GM18508 (cell line): ENCODE data around the gene RAD51B.
"Not testable (repeated sequence)": the region's sequence is repeated elsewhere in the genome, so short reads cannot be mapped to it uniquely, and the experiment has no call there.

ENCODE experiments used
- ATAC-seq: cut with Tn5 transposase; IDR thresholded peaks from one replicate; pipeline ENCODE4 v1.9.1; 2021; ENCODE audit warnings: moderate number of reproducible peaks; ENCODE audit not compliant: insufficient read depth, unreplicated experiment

Gene RAD51B

DNA sequence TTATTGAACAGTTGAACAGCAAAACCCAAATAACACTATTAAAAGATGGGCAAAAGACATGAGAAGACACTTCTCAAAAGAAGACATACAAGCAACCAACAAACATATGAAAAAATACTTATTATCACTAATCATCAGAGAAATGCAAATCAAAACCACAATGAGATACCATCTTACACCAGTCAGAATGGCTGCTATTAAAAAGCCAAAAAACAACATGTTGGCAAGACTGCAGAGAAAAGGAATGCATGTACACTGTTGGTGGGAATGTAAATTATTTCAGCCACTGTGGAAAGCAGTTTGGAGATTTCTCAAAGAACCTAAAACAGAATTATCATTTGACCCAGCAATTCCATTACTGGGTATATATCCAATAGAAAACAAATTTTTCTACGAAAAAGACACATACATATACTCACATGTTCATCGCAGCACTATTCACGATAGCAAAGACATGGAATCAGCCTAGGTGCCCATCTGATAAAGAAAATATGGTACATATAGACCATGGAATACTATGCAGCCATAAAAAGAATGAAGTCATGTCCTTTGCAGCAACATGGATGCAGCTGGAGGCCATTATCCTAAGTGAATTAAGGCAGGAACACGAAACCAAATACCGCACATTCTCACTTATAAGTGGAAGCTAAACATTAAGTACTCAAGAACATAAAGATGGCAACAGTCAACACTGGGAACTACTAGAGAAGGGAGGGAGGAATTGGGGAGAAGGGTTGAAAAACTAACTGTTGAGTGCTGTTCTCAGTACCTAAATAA, 367.1 kb downstream of the RAD51B start:
- ATAC-seq, result not testable (repeated sequence)

DNA sequence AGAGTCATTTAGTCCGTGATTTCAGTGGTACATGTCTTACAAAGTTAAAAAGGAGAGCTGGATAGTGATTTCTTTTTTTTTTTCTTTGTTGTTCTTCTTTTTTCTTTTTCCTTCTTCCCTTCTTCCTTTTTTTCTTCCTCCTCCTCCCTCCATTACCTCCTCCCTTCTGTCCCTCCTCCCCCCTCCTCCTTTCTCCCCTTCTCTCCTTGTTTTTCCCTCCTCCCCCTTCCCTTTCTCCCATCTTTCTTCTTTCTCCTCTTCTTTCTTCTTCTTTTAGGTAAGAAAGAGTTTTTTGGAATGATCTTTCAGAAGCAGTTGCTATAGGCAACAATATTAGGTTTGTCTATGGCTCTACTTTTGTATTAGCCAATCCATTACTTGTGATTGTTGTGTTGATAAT, 368.6 kb downstream of the RAD51B start:
- ATAC-seq, result no peak

DNA sequence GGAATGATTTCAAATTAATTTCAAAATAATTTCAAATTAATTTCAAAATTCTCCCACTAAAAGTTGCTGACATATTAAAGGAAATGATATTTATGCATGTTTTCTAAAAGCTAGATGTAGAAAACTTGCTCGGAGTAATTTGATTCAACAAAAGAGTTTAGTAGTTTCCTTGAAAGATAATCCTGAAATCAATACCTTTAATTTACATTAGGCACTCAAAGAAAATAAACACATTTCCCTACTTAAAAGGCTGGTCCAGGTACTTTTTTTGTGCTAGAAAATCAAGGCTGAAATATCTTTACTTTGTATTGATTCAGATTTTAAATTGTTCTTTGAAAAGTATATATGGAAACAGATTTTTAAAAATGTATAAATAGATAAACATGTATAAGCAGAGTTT, 370.5 kb downstream of the RAD51B start:
- no peak for ATAC-seq

DNA sequence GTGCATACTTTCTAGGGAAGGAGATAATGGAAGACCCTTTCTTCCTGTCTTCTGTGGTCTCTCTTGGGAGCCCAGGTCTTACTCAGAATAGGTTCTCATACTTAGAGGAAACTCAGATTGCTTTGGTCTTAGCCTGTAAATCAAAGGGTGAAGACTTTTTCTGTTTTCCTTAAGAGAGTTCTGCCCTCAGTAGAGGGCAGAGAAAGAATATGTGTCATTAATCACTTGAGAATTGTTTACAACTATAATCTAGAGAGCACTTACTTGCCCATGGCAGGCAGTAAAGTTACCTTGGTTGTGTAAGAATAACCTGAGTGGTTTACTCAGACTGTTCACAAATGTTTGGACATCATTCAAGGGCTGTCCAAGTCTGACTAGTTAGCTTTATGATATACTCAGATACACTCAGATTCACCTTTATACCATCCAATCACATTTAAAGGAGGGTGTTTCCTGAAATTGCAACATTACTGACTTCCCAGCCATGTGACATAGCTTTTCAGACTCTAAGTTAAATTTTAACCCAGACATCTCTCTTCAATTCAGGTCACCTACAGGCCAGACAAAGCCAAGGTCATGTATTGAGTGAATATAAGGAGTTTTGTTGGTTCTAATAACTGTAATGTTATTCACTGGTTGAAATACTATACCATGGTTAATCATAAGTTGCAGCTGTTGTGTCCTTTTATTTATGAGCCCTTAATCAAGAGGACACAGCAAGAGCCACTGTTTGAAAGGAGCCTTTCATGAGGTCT, 372.2 kb downstream of the RAD51B start:
- ATAC-seq, result no peak

DNA sequence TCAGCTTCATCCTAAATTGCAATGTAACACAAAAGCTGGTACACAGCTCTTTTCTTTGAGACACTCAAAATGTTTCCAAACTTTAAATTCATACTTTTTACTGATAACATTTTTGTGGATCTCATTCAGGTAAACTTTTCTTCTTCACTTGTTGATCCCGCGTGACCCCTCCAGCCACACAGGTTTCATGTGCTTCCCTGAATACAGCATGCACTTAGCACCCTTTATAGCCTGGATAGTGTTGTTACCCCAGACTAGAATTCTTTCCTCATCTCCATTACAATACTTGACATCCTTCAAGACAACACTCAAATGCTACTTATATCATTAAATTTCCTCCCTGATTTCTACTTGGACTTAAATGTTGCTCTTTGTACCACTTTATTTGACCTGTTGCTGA, 373.4 kb downstream of the RAD51B start:
- no peak for ATAC-seq

DNA sequence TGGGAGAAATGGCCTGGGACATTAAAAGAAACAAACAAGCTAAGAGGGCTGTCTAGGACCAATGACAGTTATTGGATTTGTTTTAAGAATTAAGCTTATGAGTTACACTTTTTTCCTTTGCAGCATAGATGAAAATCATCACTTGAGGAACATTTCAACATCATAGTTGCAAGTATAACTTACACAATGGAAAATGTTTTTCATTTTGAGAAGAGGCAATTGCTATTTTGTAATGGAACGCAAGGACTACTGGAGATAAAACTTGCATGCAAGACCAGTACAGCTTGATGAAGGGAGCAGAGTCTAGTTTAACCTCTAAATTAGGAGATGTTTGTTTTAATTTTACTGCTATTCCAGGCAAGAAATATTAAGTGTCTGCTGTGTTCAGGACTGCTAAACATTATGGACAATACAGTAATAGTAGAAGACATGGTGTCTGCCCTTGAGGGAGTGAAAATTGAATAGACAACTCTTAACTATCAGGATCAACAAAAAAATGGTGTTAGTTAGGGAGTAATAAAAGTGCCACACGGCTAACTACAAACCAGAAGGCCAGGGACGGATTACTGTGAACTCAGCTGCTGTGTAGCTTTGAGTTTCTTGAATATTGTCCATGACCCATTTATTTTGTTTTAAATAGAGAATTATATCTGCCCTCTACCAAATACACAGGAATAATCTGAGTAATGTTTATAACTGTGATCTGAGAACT, 374.5 kb downstream of the RAD51B start:
- ATAC-seq, result no peak

DNA sequence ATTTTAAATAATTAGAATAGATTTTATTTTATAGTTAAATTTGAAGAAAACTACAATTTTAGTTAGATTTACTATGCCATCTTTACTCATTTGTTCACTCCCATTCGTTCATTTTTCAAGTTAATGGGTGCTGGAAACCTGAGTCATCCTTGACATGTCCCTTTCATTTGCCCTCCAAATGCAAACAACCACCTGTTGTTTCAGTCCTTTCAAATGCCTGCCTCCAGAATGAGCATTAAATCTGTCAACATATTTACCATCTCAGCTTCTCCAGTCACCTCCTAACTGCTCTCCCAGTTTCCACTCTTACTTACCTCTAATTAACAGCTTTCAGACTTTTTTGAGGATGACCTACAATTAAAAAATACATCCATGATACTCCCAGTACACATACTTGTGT, 375.5 kb downstream of the RAD51B start:
- no peak for ATAC-seq

DNA sequence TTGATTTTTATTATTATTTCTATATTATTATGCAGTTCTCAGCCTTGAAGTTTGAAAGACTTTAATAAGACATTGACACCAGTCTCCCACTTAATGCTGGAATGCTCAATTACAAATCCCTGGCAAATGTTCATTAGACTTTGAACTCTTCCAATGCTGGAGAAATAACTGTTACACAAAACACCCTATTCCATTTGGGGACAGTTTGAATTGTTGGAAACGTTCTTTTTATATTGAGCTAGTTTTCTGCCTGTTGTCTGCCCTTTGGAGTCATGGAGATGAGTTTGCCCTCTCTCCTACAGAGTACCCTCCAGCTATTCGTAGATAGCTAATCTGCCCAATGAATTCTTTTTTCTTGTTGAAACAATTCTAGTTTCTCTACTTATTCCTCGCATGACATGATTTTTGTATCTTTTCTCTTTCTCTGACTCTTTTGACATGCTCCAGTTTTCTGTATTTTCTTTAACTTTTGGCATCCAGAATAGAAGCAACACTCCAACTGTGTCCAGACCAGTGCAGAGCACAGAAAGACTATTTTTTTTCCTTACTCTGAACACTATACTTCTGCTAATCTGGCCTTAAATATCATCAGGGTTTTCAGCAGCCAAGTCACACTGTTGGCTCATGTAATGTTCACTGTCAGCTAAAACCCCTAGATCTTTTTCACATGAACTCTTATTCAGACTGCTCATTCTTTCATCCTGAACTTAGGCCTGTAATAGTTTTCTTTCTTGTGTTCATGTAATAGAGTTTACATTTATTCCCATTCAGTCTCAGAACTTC, 379.3 kb downstream of the RAD51B start:
- no peak for ATAC-seq

DNA sequence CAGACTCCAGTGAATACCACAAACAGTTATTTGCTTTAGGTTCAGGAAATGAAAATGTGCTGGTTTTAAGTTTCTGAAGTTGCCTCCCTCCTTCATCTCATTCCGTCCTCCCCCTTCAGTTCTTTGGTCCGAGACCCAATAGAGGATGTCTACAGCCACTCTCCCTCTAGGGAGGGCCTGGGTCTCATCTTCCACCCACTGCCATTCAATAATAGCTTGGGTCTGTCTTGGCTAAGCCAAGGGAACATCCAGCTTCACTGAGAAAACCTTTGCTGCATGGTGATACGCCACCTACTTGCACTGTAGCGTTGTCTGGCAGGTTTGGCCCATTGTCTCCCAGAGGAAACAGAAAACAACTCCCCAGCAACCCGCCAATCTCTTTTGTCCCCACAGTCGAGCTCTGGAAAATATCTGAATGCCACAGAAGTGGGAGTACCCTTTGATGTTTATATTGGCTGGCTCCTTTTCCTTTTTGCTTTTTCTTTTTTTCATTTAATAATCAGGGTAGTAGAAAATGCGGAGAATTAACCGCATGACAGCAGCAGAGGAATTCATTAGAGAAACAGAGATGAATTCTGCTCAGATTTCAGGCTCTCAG, 380.1 kb downstream of the RAD51B start:
- ATAC-seq, result no peak

DNA sequence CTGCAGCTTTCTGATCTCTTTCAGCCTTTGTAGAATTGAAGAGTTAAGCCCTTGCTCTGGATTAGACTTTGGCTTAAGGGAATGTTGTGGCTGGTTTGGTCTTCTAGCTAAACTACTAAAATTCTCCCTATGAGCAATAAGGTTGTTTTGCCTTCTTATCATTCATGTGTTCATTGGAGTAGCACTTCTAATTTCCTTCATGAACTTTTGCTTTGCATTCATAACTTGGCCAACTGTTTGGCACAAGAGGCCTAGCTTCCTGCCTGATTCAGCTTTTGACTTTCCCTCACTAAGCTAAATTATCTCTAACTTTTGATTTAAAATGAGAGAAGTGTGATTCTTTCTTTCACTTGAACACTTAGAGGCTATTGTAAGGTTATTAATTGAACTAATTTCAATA, 384.3 kb downstream of the RAD51B start:
- ATAC-seq, result no peak

DNA sequence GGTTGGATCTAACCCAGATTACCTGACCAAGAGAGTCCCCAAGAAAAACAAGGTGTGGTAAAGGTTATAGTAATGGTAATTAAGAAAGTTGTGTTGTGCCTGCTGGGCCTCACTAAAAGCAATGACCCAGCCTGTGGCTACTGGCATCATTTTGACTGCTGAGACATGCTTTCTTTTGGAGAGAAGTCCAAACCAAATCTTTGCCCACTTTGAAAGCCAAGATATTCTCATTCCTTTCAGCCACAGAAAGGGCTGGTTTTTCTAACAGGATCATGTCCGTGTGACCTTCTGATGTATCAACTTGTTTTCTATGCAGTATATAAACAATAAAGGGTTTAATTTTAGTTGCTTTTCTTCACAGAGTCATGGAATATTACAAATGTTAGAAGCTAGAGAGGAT, 388.6 kb downstream of the RAD51B start:
- ATAC-seq, result no peak

DNA sequence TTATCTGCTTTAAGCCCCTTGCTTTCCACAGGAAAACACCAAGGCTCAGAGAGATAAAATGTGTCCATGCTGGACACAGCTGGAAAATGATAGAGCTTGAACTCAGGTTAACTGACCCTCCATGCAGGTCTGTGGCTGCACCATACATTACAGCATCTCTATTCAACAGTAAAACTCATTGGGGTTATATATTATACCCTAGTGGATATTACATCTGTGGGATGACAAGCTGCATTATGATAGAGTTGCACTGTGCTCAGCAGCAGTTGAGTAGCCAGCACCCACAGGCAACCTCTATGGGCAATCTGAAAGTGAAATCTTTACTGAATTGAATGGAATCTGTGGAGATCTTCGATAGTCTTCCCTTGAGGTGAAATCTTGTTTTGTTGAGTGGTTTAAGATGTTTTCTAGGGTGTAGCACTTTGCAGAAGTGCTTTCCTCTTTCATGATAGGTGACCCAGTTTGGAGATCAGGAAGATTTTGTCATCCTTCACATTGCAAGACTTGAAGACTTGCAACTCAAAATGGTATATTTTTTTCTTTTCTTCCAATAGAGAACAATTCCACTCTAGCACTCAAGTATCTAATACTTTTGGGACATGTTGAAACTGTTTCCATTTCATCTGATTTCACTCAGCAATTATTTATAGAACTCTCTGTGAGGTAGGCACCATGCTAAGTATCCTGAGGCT, 389.2 kb downstream of the RAD51B start:
- no peak for ATAC-seq

DNA sequence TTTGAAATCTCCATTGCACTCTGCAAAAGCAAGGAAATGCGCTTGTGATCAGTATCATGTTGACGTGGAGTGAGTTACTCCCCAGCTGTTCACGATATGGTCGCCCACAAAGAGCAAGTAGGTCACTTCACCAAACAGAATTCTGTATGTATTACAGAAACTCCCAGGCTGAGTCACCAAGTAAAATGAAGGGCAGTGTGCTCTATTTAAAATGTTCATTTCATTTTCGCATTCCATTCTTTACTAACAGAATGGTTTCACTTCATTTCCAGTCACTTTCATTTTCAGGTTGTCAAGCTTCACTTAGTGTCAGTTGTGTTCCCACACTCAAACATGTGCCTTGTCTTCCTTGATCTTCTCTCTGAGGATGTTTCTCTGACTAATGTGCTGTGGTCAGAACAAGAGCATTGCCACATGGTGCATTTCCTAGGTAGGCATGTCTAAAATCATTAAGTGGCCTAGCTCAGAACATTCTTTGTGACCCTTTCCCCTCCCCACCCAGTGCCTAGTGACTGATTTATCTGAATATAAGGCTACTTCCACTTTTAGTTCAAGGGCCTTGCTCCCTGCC, 391.2 kb downstream of the RAD51B start:
- peak; percentile 79 for ATAC-seq

DNA sequence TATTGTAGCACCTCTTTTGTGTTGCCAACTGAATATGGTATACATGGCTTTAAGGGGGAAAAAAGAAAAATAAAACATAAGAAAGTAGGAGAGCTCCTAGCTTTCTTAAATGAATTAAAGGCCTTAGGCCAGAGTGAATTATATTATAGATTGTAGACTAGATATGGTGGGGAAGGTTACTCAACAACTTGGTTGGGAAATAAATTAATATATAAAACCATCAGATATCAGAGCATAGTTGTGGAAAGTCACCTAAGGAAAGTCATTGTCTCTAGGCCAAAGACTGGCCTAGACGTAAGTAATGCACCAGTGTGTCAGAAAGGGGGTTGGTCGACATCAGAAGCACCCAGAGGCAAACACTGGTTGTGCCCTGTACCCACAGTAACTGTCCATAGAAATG, 391.8 kb downstream of the RAD51B start:
- ATAC-seq, result no peak

DNA sequence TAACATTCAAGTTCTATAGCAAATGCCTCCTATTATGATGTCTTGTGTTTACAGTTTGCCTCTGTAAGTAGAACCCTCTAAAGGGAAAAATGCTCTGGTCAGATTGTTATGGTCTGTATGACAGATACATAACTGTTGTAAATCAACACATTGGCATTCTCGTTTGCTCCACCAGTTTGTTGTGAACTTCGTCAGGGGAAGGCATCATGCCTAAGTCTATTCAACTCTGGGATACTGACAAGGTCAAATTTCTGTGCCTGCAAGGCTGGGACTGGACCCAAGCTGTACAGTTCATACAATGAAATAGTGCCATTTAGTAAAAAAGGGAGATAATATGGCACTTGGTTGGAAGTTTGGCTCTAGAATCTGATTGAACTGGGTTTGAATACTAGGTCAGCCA, 392.3 kb downstream of the RAD51B start:
- ATAC-seq, result no peak

DNA sequence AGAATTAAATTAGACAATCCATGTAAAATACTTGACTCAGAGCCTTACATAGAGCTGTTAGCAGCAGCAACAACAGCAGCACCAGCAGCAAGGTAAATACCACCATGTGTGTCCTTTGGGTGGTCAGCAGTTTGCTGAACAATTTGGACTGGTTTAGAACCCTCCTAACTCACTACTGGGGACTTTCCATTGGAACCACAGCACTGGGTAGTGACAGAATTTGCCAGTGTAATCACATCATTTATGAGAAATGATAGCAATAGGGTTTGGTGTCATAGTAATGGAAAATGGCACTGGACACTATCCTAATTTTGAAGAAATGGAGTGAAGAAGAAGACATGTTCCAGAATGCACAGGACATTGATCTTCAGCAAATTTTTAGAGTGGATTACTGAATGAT, 392.8 kb downstream of the RAD51B start:
- ATAC-seq, result no peak

DNA sequence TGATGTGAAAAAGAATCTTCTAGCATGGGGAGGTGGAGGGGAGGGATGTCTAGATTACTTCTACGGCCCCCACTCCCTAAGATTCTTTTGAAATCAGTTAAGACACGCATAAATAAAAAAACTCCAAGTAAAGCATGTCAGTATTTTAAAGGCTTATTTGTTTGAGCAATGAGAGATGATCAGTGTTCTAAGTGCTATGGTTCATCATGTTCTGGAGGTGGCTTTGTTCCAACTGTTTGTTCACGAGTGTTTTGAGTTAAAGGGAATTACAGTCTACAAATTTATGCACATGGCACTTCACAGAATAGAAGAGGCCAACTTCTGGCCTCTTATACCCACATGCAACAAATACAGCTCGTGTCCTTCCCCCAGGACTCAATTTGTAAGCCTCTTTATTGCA, 394.9 kb downstream of the RAD51B start:
- ATAC-seq, result no peak

DNA sequence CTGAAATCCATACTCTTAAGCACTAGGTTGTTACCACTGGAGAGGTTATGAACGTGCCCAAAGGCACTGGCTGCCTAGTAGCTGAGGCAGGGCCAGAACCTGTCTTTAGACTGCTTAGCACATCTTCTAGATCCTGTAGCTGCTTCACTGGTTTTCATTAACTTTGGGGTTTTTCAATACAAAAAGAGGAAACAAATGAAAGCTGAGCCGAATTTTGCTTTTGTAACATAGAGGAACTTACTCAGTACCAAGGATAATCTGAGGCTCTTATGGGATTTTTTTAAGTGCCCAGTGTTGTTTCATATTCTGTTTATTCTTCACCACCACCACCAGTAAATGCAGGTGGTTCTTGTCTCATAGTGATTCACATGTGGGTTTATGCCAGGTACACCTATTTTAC, 396.1 kb downstream of the RAD51B start:
- ATAC-seq, result no peak

DNA sequence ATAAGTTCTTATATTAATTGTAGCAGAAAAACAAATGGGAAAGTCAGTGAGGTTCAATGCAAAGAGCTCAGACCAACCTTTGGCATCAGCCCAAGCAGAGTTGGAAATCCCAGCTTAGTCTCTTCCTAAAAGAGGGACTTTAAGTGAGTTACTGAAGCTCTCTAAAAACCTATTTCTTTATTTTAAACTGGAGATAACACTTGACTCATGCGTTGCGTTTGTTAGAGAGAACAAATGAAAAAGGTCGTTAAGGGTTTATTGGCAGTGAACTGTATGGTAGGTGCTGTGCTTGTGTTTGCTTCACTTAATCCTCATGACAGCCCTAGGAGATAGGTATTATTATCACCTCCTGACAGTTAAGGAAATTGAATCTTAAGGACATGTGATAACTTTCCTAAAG, 396.5 kb downstream of the RAD51B start:
- ATAC-seq, result no peak
